DMS79 treated with DMSO at 0.1 percent for 48 hours (cell line): Measurements from ENCODE around the gene TEAD4.

Source experiments
- DNase-seq: peaks from one replicate; lab custom pipeline; 2025; lab: John Stamatoyannopoulos, UW

Gene TEAD4

GRCh38 chr12:3083241-3083920 lies 124.2 kb downstream of the TEAD4 start:
- DNase-seq = no peak

- no peak for DNase-seq
Measured at GRCh38 chr12:3083921-3084347, 124.7 kb downstream of the TEAD4 start.

GRCh38 chr12:3084742-3085141 lies 125.5 kb downstream of the TEAD4 start:
- no peak for DNase-seq

GRCh38 chr12:3085341-3086139 lies 126.3 kb downstream of the TEAD4 start:
- DNase-seq = no peak

- no peak for DNase-seq
Measured at GRCh38 chr12:3086211-3086610, 127.0 kb downstream of the TEAD4 start.

GRCh38 chr12:3086729-3087323 lies 127.6 kb downstream of the TEAD4 start:
- DNase-seq = no peak

GRCh38 chr12:3087758-3088650 lies 128.8 kb downstream of the TEAD4 start:
- DNase-seq = no peak

- no peak for DNase-seq
Measured at GRCh38 chr12:3089588-3089987, 130.4 kb downstream of the TEAD4 start.
